Liver (tissue), 9 donors: ENCODE results near the gene AGBL4. TPM values are rescaled to one million over a fixed set of nuclear protein-coding genes. Genes with fewer than 3 reads are reported as not detected.

Source experiments
- DNase-seq: peaks from one replicate; pipeline ENCODE4 v3.0.0-alpha.2; 2017; ENCODE audit warnings: low spot score
- H3K27ac ChIP-seq, 2 donors: one replicate each; pipeline ENCODE4 v1.7.0; 2013; ENCODE audit warnings: inconsistent platforms in 2 of 2, low read length in 2 of 2, control low read depth in 1 of 2, low read depth in 1 of 2, mild to moderate bottlenecking in 1 of 2
- H3K27me3 ChIP-seq, 4 donors: one replicate each; pipeline versions ENCODE4 v1.6.1 to v1.7.0; 2013; ENCODE audit warnings: low read length in 3 of 4, inconsistent platforms in 1 of 4, mild to moderate bottlenecking in 1 of 4, moderate library complexity in 1 of 4; ENCODE audit not compliant: control insufficient read depth in 4 of 4, insufficient read depth in 4 of 4
- H3K36me3 ChIP-seq, 4 donors: one replicate each; pipeline versions ENCODE4 v1.6.1 to v1.7.0; 2013; ENCODE audit warnings: low read length in 3 of 4, mild to moderate bottlenecking in 3 of 4, low read depth in 1 of 4, moderate library complexity in 1 of 4; ENCODE audit not compliant: control insufficient read depth in 4 of 4, insufficient read depth in 3 of 4
- H3K4me1 ChIP-seq, 4 donors: one replicate each; pipeline versions ENCODE4 v1.6.1 to v1.7.0; 2013; ENCODE audit warnings: low read length in 3 of 4, mild to moderate bottlenecking in 3 of 4, moderate library complexity in 1 of 4; ENCODE audit not compliant: control insufficient read depth in 4 of 4, insufficient read depth in 4 of 4
- H3K4me3 ChIP-seq, 3 donors: one replicate each; pipeline versions ENCODE4 v1.6.1 to v1.7.0; 2013; ENCODE audit warnings: low read length in 3 of 3, control low read depth in 1 of 3, low read depth in 1 of 3, mild to moderate bottlenecking in 1 of 3
- H3K9ac ChIP-seq, 2 donors: one replicate each; pipeline ENCODE4 v1.7.0; 2013; ENCODE audit warnings: low read length in 2 of 2, mild to moderate bottlenecking in 2 of 2, moderate library complexity in 2 of 2, control low read depth in 1 of 2, low read depth in 1 of 2
- H3K9me3 ChIP-seq, 4 donors: one replicate each; pipeline versions ENCODE4 v1.6.1 to v1.7.0; 2013; ENCODE audit warnings: low read length in 3 of 4; ENCODE audit not compliant: control insufficient read depth in 4 of 4
- ATF3 ChIP-seq: IDR thresholded peaks from 2 replicates; pipeline ENCODE4 v1.6.1; 2016; ENCODE audit warnings: antibody characterized with exemption
- CTCF ChIP-seq: fragments of 150-350 bp; IDR thresholded peaks from 2 replicates; pipeline ENCODE4 v1.5.1; 2017; ENCODE audit warnings: improper control_type of control experiment, low read depth, low read length; ENCODE audit not compliant: missing input control
- FOXA2 ChIP-seq: IDR thresholded peaks from 2 replicates; pipeline ENCODE4 v1.6.1; 2016; ENCODE audit warnings: antibody characterized with exemption
- GABPA ChIP-seq, 2 donors: IDR thresholded peaks in 1 of 2; conservative IDR thresholded peaks in 1 of 2; 2 replicates each; pipeline ENCODE4 v1.6.1; 2016; ENCODE audit warnings: antibody characterized with exemption in 2 of 2, mild to moderate bottlenecking in 1 of 2, moderate library complexity in 1 of 2
- HNF4A ChIP-seq, 2 donors: conservative IDR thresholded peaks; 2 replicates each; pipeline ENCODE4 v1.6.1; 2016; ENCODE audit warnings: antibody characterized with exemption in 2 of 2, mild to moderate bottlenecking in 2 of 2
- HNF4G ChIP-seq: IDR thresholded peaks from 2 replicates; pipeline ENCODE4 v1.6.1; 2016; ENCODE audit warnings: antibody characterized with exemption
- JUND ChIP-seq, 2 donors: IDR thresholded peaks; 2 replicates each; pipeline ENCODE4 v1.6.1; 2016; ENCODE audit warnings: antibody characterized with exemption in 2 of 2
- RAD21 ChIP-seq, 2 donors: IDR thresholded peaks; 2 replicates each; pipeline ENCODE4 v1.6.1; 2016; ENCODE audit warnings: antibody characterized with exemption in 2 of 2, mild to moderate bottlenecking in 2 of 2
- REST ChIP-seq: IDR thresholded peaks from 2 replicates; pipeline ENCODE4 v1.6.1; 2016; ENCODE audit warnings: antibody characterized with exemption, mild to moderate bottlenecking
- TAF1 ChIP-seq: conservative IDR thresholded peaks from 2 replicates; pipeline ENCODE4 v1.6.1; 2016; ENCODE audit warnings: antibody characterized with exemption, mild to moderate bottlenecking
- ZBTB33 ChIP-seq: IDR thresholded peaks from 2 replicates; pipeline ENCODE4 v1.6.1; 2016; ENCODE audit warnings: antibody characterized with exemption
- WGBS: extraction: QIAGEN DNeasy Blood & Tissue Kit; methylation state at CpG from one replicate; pipeline ENCODE4 v1.1.7; 2013; 5-methylcytosine and 5-hydroxymethylcytosine counted together
- polyA plus RNA-seq, 2 donors: library from polyadenylated mRNA; stranded (reverse) in 1 of 2; unstranded in 1 of 2; fragments of 200-250 nt in 1 of 2; fragments of >200 nt in 1 of 2; fragmentation: Nextera tagmentation in 1 of 2; extraction: Ambion mirVana in 1 of 2; gene quantifications; one replicate each; pipeline versions ENCODE4 v1.2.1 to v1.2.3, GENCODE V29; 2013 to 2015
- total RNA-seq, 2 donors: library from RNA; depleted of rRNA; stranded (reverse); fragments of >200 nt; gene quantifications; one replicate each; pipeline ENCODE4 v1.2.3, GENCODE V29; 2014
- donor health status: healthy.
- donor health status: healthy.
- donor health status: healthy.
- donor health status: healthy.
- donor health status: healthy.

AGBL4 gene
- total and polyA plus RNA-seq, 4 donors: 0.75 to 0.76 TPM; not detected in 2

- TF ChIP-seq CTCF: no peak
- no peak for TF ChIP-seq GABPA (IDR thresholded peaks at IDR 0.05 in 1 of 2, conservative IDR thresholded peaks at IDR 0.05 in 1 of 2)
- TF ChIP-seq JUND (IDR thresholded peaks at IDR 0.05): no peak
- no peak for TF ChIP-seq FOXA2
- TF ChIP-seq ZBTB33: no peak
Observed at GRCh38 chr1:48532976-48533375, 1490.8 kb downstream of the AGBL4 start (continued).

- H3K9ac ChIP-seq: no peak overlapping the region
- 2% methylated on average over 2 of the region's 2 CpGs for WGBS
- peak; percentile 70 for DNase-seq
- no peaks in the 10 kb centered on the region for H3K4me1 ChIP-seq
- H3K27ac ChIP-seq: no peak overlapping the region
- no peaks in the 10 kb centered on the region for H3K36me3 ChIP-seq
- peaks cover 0 to 8% (median 0%) of the 10 kb centered on the region in 4 donors for H3K27me3 ChIP-seq
- TF ChIP-seq TAF1 (no peak), CTCF (peak; percentile 32), ATF3 (no peak), REST (peak; percentile 99), HNF4A (conservative IDR thresholded peaks at IDR 0.05) (no peak), RAD21 (IDR thresholded peaks at IDR 0.05) (peak; percentile 28 to 58), HNF4G (no peak), GABPA (IDR thresholded peaks at IDR 0.05 in 1 of 2, conservative IDR thresholded peaks at IDR 0.05 in 1 of 2) (no peak)
- H3K4me3 ChIP-seq: no peak overlapping the region
- no peaks in the 10 kb centered on the region for H3K9me3 ChIP-seq
Observed at GRCh38 chr1:48530727-48531351, 1492.9 kb downstream of the AGBL4 start.
